Lower leg skin (tissue), 4 donors: Measurements from ENCODE around the gene TMIGD2. TPM values are rescaled to one million over a fixed set of nuclear protein-coding genes. Genes with fewer than 3 reads are reported as not detected.

Experiments
- DNase-seq, 2 donors: peaks; one replicate each; pipeline ENCODE4 v3.0.0-alpha.2; 2019; ENCODE audit warnings: low spot score in 2 of 2
- H3K4me3 ChIP-seq: fragments of 200-600 bp; sonication (generic); 2 replicates; pipeline ENCODE4 v1.5.1; 2017; ENCODE audit warnings: mild to moderate bottlenecking, low read depth; ENCODE audit not compliant: poor library complexity, severe bottlenecking
- POLR2A ChIP-seq, 2 donors: fragments of 450-650 bp; IDR thresholded peaks; one replicate each; pipeline ENCODE4 v1.6.1; 2016 to 2017; ENCODE audit warnings: antibody characterized with exemption in 2 of 2, mild to moderate bottlenecking in 1 of 2, moderate library complexity in 1 of 2
- WGBS, 2 donors: methylation state at CpG; one replicate each; pipeline ENCODE4 v1.1.5; 2018; 5-methylcytosine and 5-hydroxymethylcytosine counted together
- intact Hi-C: fragments of 100-400 bp; cut with DNase I; formaldehyde crosslinking; loops from one replicate; pipeline ENCODE4 v1.15.0; 2023; ENCODE audit warnings: low total_unique reads
- total RNA-seq, 4 donors: library from RNA; depleted of rRNA; stranded (reverse); fragments of >200 nt; gene quantifications; one replicate each; pipeline ENCODE4 v1.1.0, GENCODE V29; 2016
- TF ChIP-seq, protein P1 (sequence below), 3 donors: fragments of 450-650 bp; IDR thresholded peaks; one replicate each; pipeline ENCODE4 v1.5.1; 2016; ENCODE audit warnings: antibody characterized with exemption in 3 of 3, mild to moderate bottlenecking in 3 of 3, moderate library complexity in 2 of 3

TMIGD2 gene
- total RNA-seq, 4 donors from 2014 or later = not detected

DNA sequence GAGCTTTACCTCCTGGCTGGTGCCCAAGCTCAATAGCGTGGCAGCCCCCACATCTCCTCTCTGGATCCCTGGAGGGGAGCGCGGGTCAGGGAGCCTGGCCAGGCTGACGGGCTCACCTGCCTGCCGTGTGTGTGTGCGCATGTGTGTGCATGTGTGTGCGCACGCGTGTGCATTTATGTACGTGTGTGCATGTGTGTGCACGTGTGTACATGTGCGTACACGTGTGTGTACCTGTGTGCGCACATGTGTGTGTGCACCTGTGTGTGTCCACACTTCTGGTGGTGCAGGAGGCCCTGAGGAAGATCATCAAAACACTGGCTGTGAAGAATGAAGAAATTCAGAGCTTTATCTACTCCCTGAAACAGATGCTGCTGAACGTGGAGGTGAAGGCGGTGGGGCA is 3.5 kb upstream of the TMIGD2 start:
- intact Hi-C loops = no loop called here
- no peak overlapping the region for H3K4me3 ChIP-seq
- no peak for DNase-seq
- TF ChIP-seq, protein P1, sequence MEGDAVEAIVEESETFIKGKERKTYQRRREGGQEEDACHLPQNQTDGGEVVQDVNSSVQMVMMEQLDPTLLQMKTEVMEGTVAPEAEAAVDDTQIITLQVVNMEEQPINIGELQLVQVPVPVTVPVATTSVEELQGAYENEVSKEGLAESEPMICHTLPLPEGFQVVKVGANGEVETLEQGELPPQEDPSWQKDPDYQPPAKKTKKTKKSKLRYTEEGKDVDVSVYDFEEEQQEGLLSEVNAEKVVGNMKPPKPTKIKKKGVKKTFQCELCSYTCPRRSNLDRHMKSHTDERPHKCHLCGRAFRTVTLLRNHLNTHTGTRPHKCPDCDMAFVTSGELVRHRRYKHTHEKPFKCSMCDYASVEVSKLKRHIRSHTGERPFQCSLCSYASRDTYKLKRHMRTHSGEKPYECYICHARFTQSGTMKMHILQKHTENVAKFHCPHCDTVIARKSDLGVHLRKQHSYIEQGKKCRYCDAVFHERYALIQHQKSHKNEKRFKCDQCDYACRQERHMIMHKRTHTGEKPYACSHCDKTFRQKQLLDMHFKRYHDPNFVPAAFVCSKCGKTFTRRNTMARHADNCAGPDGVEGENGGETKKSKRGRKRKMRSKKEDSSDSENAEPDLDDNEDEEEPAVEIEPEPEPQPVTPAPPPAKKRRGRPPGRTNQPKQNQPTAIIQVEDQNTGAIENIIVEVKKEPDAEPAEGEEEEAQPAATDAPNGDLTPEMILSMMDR (IDR thresholded peaks at IDR 0.05) = no peak
- no peak for TF ChIP-seq POLR2A (IDR thresholded peaks at IDR 0.05)
- 77% methylated on average over 16 of the region's 16 CpGs for WGBS, 2 donors

DNA sequence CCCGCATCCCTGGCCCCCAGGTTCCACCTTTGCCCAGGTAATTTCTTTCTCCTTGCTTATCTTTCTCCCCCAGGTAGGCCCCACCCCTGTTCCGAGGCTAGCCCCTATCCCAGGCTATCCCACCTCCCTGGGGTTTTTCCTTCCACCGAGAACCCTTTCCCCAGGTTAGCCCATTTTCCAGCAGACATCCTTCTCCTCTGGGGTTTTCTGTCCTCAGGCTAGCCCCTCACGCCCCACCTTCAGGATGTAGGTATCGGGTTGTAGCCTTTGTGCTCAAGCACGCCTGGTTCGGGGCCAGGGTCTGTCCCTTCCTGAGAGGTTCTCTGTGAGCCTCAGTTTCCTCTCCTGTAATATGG is 3.0 kb upstream of the TMIGD2 start:
- intact Hi-C loops = no loop called here
- WGBS, 2 donors = 65 to 72% methylated on average over 7 of the region's 7 CpGs

DNA sequence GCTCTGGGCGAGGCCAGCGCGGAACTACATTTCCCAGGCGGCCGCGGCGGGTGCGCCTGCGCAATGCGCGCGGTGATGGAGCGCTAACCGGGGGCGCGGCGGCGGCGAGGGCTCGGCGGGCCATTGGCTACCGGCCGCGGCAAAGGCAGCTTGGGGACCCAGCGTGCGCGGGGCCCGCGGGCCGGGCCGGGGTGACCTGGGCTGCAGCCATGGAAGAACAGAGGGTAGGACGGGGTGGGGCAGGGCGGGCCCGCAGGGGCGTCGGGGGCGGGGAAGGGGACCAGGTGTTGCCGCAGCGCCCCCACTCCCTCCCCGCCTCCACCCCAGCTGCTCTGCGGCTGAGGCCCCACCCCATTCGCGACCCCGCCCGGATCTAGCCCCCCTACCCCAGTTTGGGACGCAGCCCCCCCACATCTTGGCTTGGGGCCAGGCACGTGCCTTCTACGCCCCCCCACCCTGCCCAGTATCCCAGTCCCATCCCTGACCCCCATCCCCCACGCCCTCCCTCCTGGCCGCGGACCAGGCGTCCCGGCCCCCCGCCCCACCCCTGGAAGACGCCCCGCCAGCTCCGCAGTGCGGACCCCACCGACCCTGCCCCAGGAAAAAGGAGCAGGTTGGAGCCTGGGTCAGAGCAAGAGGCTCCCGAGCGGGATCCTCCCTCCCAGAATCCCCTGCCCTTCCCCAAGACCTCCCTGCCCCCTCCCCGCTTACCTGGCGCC is 2.5 kb upstream of the TMIGD2 start, which contains the start of gene FSD1:
FSD1 (plus strand) TSS at position 61 of the 719 bp plus-strand sequence; CDS start at position 210, 149 bp downstream.
- intact Hi-C loops = no loop called here
- WGBS, 2 donors = 2 to 40% methylated on average over 2 to 38 of the region's 63 CpGs
- no peak within 1 kb of the TSS for H3K4me3 ChIP-seq
- no peak for DNase-seq
- TF ChIP-seq, protein P1 (IDR thresholded peaks at IDR 0.05) = no peak
- TF ChIP-seq POLR2A (IDR thresholded peaks at IDR 0.05) = no peak

More for the DNA sequence above, 3.0 kb upstream of the TMIGD2 start:
- H3K4me3 ChIP-seq = no peak overlapping the region
- DNase-seq = no peak
- TF ChIP-seq, protein P1 (IDR thresholded peaks at IDR 0.05) = no peak
- no peak for TF ChIP-seq POLR2A (IDR thresholded peaks at IDR 0.05)

DNA sequence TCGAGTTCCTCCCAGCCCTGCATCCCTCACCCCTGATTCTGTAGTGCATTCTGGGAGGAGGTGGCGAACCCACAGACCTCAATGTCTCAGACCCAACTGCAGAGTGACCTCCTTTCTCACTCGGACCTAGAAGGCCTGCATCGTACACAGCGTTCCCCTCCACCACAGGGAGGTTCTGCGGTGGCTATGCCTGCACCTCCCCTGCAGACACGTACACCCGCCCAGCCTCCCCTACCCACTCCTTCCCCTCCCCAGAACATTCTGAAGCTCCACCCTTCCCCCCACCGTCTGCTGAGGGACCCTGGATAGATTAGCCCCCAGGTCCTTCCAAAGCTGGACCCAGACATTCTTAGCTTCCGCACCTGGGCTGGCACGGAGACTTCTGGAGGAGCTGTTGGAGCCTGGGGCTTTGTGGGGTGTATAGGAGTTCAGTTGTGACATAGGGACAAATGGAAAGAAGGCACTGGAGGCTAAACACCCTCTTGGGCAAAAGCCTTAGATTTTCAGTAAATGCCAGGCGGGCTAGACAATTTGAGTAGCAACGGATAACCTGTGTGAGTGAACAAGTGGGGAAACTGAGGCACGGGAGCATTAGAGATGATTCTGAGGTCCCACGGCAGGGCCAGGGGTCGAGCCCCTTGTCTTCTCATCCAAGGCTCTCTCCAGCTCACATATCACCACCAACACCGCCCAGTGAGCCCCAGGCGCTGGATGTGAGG is 1.8 kb upstream of the TMIGD2 start:
- no peak overlapping the region for H3K4me3 ChIP-seq
- TF ChIP-seq, protein P1 (IDR thresholded peaks at IDR 0.05) = no peak
- TF ChIP-seq POLR2A (IDR thresholded peaks at IDR 0.05) = no peak
- 40 to 47% methylated on average over 18 of the region's 18 CpGs for WGBS, 2 donors
- DNase-seq = no peak
- intact Hi-C loops = no loop called here

DNA sequence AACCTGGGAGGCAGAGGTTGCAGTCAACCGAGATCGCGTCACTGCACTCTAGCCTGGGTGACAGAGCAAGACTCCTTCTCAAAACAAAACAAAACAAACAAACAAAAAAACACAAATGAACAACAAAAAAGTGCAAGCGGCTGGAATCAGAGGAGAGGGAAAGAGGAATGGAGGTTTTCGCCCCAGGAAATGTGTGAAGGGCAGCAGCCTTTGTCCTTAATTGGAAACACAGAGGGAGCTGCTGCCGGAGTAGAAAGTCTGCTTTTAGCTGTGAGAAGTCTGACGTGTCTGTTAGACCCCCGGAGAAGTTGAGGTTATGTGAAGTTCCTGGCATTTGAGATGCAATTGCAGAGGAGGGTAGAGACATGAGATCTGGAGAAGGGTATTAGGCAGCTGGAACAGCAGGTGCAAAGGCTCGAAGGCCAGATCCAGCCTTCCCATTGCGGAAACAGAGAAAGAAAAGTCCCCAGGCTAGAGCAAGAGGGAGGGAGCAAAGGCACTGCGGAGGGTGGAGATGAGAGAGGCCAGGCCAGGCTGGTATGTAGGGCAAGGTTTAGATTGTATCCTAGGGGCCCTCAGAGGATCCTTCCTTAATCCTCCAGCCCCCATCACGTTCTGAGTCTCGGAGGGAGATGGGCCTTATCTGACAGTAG is 473 bp downstream of the TMIGD2 start:
- TF ChIP-seq POLR2A (IDR thresholded peaks at IDR 0.05) = no peak
- TF ChIP-seq, protein P1 (IDR thresholded peaks at IDR 0.05) = no peak
- intact Hi-C loops = no loop called here
- H3K4me3 ChIP-seq = no peak overlapping the region
- WGBS, 2 donors = 49 to 61% methylated on average over 13 of the region's 13 CpGs
- DNase-seq = no peak
